ENCODE measurements around the gene CLCN4. TPM values are rescaled to one million over a fixed set of nuclear protein-coding genes. Genes with fewer than 3 reads are reported as not detected.

The CLCN4 gene
- total and polyA plus RNA-seq, 10 of the 15 experiments (the other 5 are each of a cell fraction or from before 2014, with no cell fraction given), result 0.90 to 6.9 (median 2.9) TPM

DNA sequence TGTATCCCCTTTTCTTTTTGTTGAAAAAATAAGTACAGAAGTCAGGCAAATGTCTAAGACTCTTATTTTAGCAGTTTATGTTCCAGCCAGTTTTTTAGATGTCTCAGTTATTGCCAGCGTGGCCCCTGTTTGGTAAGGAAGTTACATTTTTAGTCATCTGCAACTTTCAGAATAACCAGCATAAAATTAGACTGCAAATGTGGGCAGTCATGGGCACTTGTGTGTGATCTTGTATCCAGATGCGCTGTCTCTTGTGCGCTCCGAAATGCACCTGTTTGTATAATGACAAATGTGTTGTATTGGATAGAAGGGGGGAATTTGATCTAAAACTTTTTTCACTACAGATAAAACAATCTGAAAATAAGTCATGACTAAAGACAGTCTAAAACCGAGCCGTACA lies 44.3 kb upstream of the CLCN4 start (continued):
- TF ChIP-seq BCL11A (IDR thresholded peaks at IDR 0.05; ENCODE audit: low read depth, low read length) (peak; percentile 17; the same call in 1 of the 2 replicates), SREBF1 (IDR thresholded peaks at IDR 0.05; ENCODE audit: low read length) (no peak), MYB (IDR thresholded peaks at IDR 0.05; ENCODE audit: borderline replicate concordance, low read depth, low read length) (no peak), RELB (IDR thresholded peaks at IDR 0.05; ENCODE audit: low read depth) (no peak), SIX5 (IDR thresholded peaks at IDR 0.05; ENCODE audit: low read depth, low read length, severe bottlenecking) (no peak), TCF7 (IDR thresholded peaks at IDR 0.05; ENCODE audit: borderline replicate concordance) (peak; percentile 29; the same call in 1 of the 2 replicates), BCL3 (IDR thresholded peaks at IDR 0.05; ENCODE audit: borderline replicate concordance, insufficient read depth, low read depth, low read length, poor library complexity, severe bottlenecking) (peak; percentile 46), KLF5 (IDR thresholded peaks at IDR 0.05; ENCODE audit: partially characterized antibody) (no peak), IRF4 (IDR thresholded peaks at IDR 0.05; ENCODE audit: low read depth, low read length) (peak; percentile 54; the same call in 1 of the 2 replicates), IRF3 (IDR thresholded peaks at IDR 0.05) (no peak), ZNF592 (IDR thresholded peaks at IDR 0.05) (no peak), FOXK2 (IDR thresholded peaks at IDR 0.05) (no peak), ZNF622 (IDR thresholded peaks at IDR 0.05) (no peak), MEF2B (IDR thresholded peaks at IDR 0.05; ENCODE audit: partially characterized antibody, poor library complexity, severe bottlenecking) (peak; percentile 45), NFYB (IDR thresholded peaks at IDR 0.05; ENCODE audit: insufficient read depth, low read depth, low read length) (no peak), PAX8 (IDR thresholded peaks at IDR 0.05) (no peak), ASH2L (IDR thresholded peaks at IDR 0.05; ENCODE audit: borderline replicate concordance, low read depth) (no peak), BHLHE40 (IDR thresholded peaks at IDR 0.05; ENCODE audit: borderline replicate concordance in 1 of 2, low read depth in 2 of 2, low read length in 1 of 2) (peak in 1 of 2 experiments; percentile 48; a peak in 2 of 4 replicates)
- TF ChIP-seq, protein P1, sequence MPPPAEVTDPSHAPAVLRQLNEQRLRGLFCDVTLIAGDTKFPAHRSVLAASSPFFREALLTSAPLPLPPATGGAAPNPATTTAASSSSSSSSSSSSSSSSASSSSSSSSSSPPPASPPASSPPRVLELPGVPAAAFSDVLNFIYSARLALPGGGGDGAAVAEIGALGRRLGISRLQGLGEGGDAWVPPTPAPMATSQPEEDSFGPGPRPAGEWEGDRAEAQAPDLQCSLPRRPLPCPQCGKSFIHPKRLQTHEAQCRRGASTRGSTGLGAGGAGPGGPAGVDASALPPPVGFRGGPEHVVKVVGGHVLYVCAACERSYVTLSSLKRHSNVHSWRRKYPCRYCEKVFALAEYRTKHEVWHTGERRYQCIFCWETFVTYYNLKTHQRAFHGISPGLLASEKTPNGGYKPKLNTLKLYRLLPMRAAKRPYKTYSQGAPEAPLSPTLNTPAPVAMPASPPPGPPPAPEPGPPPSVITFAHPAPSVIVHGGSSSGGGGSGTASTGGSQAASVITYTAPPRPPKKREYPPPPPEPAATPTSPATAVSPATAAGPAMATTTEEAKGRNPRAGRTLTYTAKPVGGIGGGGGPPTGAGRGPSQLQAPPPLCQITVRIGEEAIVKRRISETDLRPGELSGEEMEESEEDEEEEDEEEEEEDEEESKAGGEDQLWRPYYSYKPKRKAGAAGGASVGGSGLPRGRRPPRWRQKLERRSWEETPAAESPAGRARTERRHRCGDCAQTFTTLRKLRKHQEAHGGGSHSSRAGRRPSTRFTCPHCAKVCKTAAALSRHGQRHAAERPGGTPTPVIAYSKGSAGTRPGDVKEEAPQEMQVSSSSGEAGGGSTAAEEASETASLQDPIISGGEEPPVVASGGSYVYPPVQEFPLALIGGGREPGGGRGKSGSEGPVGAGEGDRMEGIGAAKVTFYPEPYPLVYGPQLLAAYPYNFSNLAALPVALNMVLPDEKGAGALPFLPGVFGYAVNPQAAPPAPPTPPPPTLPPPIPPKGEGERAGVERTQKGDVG (CRISPR knock-in tag; IDR thresholded peaks at IDR 0.05), result no peak

All from GM12878 (cell line).